Activated T-helper 17 cell treated with anti-CD3 and anti-CD28 coated beads, Interleukin-2, amount 50 U/mL, for 72 hours (primary cell): ENCODE data around the gene POMGNT1. TPM values are rescaled to one million over a fixed set of nuclear protein-coding genes. Genes with fewer than 3 reads are reported as not detected.
A peak's percentile ranks its signal among the peaks of the same experiment; 100 is the strongest.

Experiments
- ATAC-seq: fragments of 150-1000 bp; cut with Tn5 transposase; replicated peaks from 2 replicates; pipeline ENCODE4 v1.10.0; 2021; ENCODE audit warnings: mild to moderate bottlenecking, moderate library complexity
- H3K27ac Mint-ChIP-seq: one replicate; pipeline ENCODE4 v1.8.0; 2022; ENCODE audit warnings: mixed read lengths
- H3K27me3 Mint-ChIP-seq: one replicate; pipeline ENCODE4 v1.8.0; 2022; ENCODE audit warnings: mixed read lengths
- H3K36me3 Mint-ChIP-seq: one replicate; pipeline ENCODE4 v1.8.0; 2022; ENCODE audit warnings: low read depth, mild to moderate bottlenecking, mixed read lengths
- H3K4me1 Mint-ChIP-seq: one replicate; pipeline ENCODE4 v1.8.0; 2022; ENCODE audit warnings: mixed read lengths
- H3K4me3 Mint-ChIP-seq: one replicate; pipeline ENCODE4 v1.8.0; 2022; ENCODE audit warnings: mild to moderate bottlenecking, mixed read lengths
- H3K9me3 Mint-ChIP-seq: one replicate; pipeline ENCODE4 v1.8.0; 2022; ENCODE audit warnings: mixed read lengths
- total RNA-seq, 2 donors: library from RNA; stranded (reverse); gene quantifications; one replicate each; pipeline ENCODE4 v1.2.3, GENCODE V29; 2022

POMGNT1 gene
- total RNA-seq, 2 donors from 2014 or later: 36.0 to 40.6 TPM

GRCh38 chr1:46181343-46182260 lies 16.6 kb downstream of the POMGNT1 start:
- peak overlapping the region; percentile 11 for H3K27ac Mint-ChIP-seq
- no peaks in the 10 kb centered on the region for H3K27me3 Mint-ChIP-seq
- no peaks in the 10 kb centered on the region for H3K9me3 Mint-ChIP-seq
- ATAC-seq: no peak
- H3K4me3 Mint-ChIP-seq: no peak overlapping the region
- no peaks in the 10 kb centered on the region for H3K36me3 Mint-ChIP-seq
- H3K4me1 Mint-ChIP-seq: peaks cover 11% of the 10 kb centered on the region

DNA sequence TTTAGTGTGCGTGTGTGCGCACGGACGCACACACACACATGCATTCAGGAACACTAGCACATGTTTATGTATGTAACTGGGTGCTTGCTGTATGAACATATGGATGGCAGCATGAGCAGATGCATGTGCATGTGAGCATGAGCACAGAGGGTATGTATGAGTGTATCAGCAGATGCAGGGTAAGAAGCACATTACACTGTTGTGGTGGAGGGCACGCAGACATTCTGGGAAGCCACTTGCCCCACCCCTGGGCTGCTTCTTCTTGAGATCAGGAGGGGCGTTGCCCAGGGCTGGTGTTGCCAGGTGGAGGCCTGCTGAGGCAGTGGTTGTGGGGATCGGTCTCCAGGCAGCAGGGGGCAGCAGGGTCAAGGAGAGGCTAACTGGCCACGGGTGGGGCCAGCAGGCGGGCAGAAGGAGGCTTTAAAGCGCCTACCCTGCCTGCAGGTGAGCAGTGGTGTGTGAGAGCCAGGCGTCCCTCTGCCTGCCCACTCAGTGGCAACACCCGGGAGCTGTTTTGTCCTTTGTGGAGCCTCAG lies 18.1 kb downstream of the POMGNT1 start:
- no peak for ATAC-seq
- no peaks in the 10 kb centered on the region for H3K9me3 Mint-ChIP-seq

GRCh38 chr1:46179138-46180081 lies 18.8 kb downstream of the POMGNT1 start:
- no peak overlapping the region for H3K4me3 Mint-ChIP-seq
- H3K36me3 Mint-ChIP-seq: no peaks in the 10 kb centered on the region
- H3K9me3 Mint-ChIP-seq: no peaks in the 10 kb centered on the region
- ATAC-seq: peak; percentile 92
- no peaks in the 10 kb centered on the region for H3K27me3 Mint-ChIP-seq
- H3K4me1 Mint-ChIP-seq: no peaks in the 10 kb centered on the region
- H3K27ac Mint-ChIP-seq: no peak overlapping the region

More for the DNA sequence above, 18.1 kb downstream of the POMGNT1 start:
- Mint-ChIP-seq H3K27me3 (no peaks in the 10 kb centered on the region), H3K4me3 (no peak overlapping the region), H3K36me3 (no peaks in the 10 kb centered on the region), H3K4me1 (peaks cover 3% of the 10 kb centered on the region), H3K27ac (no peak overlapping the region)

DNA sequence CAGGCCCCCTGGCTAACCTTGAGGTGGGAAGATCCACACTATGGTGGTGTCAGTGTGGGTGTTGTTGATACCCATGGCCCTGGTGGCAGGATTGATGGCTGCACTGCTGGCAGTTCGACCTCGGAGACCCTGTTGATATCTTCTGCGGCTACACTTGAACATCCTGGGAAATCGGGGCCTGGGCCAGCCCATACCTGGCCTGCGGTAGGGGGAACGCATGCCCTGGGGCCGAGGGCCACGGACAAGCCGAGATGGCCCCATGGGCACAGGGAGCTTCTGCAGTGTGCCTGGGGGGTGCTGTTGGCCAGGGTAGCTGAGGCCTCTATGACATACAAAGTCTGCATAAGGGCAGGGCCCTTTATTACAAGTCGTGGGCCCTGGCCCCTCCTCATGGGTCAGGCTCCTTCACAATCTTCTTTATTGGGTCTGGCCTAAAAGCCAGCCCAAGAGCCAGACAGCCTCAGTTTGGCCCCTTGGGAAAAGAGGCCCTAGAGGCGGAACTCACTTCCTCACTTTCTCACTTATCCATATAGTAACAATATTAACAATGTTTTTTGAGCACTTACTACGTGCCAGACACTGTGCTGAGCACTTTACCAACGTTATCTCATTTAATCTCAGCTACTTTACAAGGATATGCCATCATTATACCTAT lies 21.9 kb downstream of the POMGNT1 start, which contains the start of gene P3R3URF:
Gene P3R3URF (minus strand): TSS at position 278 of the 655 bp plus-strand sequence. CDS start 17 bp downstream, at position 261.
- ATAC-seq: no peak
- H3K9me3 Mint-ChIP-seq: no peaks in the 10 kb centered on the region

GRCh38 chr1:46175243-46175642 lies 23.0 kb downstream of the POMGNT1 start:
- Mint-ChIP-seq H3K4me1 (no peaks in the 10 kb centered on the region), H3K9me3 (no peaks in the 10 kb centered on the region), H3K27me3 (peaks cover 7% of the 10 kb centered on the region), H3K4me3 (no peak overlapping the region), H3K27ac (no peak overlapping the region), H3K36me3 (no peaks in the 10 kb centered on the region)
- ATAC-seq: peak; percentile 27

More for the DNA sequence above, 21.9 kb downstream of the POMGNT1 start, which contains the start of gene P3R3URF:
- H3K36me3 Mint-ChIP-seq: no peaks in the 10 kb centered on the region
- H3K27ac Mint-ChIP-seq: no peak within 1 kb of the TSS
- no peaks in the 10 kb centered on the region for H3K4me1 Mint-ChIP-seq
- H3K27me3 Mint-ChIP-seq: peaks cover 7% of the 10 kb centered on the region
- H3K4me3 Mint-ChIP-seq: no peak within 1 kb of the TSS

- no peak within 1 kb of the TSS for H3K4me3 Mint-ChIP-seq
- no peaks in the 10 kb centered on the region for H3K36me3 Mint-ChIP-seq
- no peak within 1 kb of the TSS for H3K27ac Mint-ChIP-seq
- H3K27me3 Mint-ChIP-seq: peaks cover 7% of the 10 kb centered on the region
- ATAC-seq: no peak
- H3K4me1 Mint-ChIP-seq: no peaks in the 10 kb centered on the region
- no peaks in the 10 kb centered on the region for H3K9me3 Mint-ChIP-seq
These were observed 23.6 kb downstream of the POMGNT1 start, which contains the start of gene TSPAN1 for GRCh38 chr1:46174448-46175231. Gene TSPAN1, plus strand, starts transcription at chr1:46175087. Its CDS starts 6,021 bp downstream, at chr1:46181108.

DNA sequence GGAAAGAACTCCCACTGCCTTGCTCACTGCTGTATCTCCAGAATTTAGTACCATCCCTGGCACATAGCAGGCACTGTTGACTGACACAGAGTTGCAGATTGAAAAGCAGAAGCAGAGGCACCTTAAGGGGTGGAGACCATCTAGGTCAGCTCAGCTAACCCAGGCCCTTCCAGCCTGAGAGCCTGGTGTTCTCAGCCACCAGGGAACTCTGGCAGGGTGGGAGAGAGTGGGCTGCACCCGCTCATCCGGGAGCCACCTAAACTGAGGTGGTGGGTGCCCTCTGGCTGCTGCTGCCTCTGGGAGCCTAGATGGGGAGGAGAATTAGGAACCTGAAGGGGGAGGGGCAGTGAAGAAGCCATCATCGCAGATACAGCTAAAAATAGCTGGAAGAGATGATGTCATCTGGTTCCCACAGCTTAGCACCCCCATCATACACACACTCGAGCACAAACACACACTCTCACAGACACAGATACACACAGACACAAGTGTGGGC lies 24.8 kb downstream of the POMGNT1 start:
- Mint-ChIP-seq H3K9me3 (no peaks in the 10 kb centered on the region), H3K36me3 (no peaks in the 10 kb centered on the region), H3K27ac (no peak overlapping the region), H3K4me1 (no peaks in the 10 kb centered on the region), H3K4me3 (no peak overlapping the region), H3K27me3 (peaks cover 10% of the 10 kb centered on the region)
- ATAC-seq: no peak

DNA sequence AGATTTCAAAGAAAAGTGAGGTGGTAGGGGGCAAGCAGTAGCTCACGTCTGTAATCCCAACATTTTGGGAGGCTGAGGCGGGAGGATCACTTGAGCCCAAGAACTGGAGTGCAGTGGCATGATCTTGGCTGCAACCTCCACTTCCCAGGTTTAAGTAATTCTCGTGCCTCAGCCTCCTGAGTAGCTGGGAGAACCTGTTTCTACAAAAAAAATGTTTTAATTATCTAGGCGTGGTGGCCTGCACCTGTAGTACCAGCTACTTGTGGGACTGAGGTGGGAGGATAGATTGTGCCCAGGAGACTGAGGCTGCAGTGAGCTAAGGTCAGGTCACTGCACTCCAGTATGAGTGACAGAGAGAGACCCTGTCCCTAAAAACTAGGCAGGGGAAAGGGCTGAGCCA lies 25.9 kb downstream of the POMGNT1 start:
- H3K27ac Mint-ChIP-seq: no peak overlapping the region
- H3K36me3 Mint-ChIP-seq: no peaks in the 10 kb centered on the region
- ATAC-seq: no peak
- no peaks in the 10 kb centered on the region for H3K4me1 Mint-ChIP-seq
- peaks cover 10% of the 10 kb centered on the region for H3K27me3 Mint-ChIP-seq
- H3K9me3 Mint-ChIP-seq: no peaks in the 10 kb centered on the region
- H3K4me3 Mint-ChIP-seq: no peak overlapping the region

DNA sequence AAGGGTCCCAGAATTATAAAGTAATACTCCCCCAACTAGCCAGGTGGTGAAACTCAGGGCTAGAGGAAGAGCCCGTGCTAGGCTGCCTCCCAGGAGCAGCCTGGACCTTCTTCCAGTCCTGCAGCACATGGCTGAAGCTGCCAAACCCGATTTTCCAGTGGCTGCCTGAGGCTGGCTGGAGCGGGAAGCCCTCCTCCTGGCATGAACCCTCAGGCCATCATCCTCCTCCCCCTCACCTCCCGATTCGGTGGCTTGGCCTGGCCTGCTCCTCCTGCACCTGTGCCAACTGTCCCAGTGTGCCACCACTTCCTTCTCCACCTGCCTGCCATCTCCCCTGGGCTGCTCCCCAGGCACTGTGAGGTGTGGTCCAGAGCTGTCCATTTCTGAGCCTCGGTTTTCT lies 26.4 kb downstream of the POMGNT1 start:
- Mint-ChIP-seq H3K9me3 (no peaks in the 10 kb centered on the region), H3K4me1 (no peaks in the 10 kb centered on the region), H3K36me3 (no peaks in the 10 kb centered on the region), H3K4me3 (no peak overlapping the region), H3K27me3 (peaks cover 10% of the 10 kb centered on the region), H3K27ac (no peak overlapping the region)
- ATAC-seq: no peak

DNA sequence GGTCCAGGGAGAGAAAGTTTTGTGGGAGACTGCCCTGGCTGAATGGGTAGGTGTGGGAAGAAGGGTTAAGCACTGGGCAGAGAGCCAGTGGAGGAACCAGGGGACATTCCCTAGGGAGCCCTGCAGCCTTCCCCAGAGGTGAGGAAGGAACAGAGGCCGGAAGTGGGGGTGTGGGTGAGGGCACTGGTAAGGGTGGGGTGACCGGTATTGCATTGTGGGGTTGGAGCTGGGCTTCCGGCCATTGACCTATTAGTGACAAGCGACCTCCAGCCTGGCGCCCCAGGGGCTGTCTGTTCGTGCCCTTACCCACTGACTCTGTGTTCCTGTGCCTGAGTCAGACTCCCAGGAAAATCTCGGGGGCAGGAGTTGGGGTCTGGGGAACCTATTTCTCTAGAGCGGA lies 26.9 kb downstream of the POMGNT1 start:
- Mint-ChIP-seq H3K4me3 (no peak overlapping the region), H3K9me3 (no peaks in the 10 kb centered on the region), H3K4me1 (no peaks in the 10 kb centered on the region), H3K36me3 (no peaks in the 10 kb centered on the region), H3K27ac (no peak overlapping the region), H3K27me3 (peaks cover 10% of the 10 kb centered on the region)
- ATAC-seq: no peak

DNA sequence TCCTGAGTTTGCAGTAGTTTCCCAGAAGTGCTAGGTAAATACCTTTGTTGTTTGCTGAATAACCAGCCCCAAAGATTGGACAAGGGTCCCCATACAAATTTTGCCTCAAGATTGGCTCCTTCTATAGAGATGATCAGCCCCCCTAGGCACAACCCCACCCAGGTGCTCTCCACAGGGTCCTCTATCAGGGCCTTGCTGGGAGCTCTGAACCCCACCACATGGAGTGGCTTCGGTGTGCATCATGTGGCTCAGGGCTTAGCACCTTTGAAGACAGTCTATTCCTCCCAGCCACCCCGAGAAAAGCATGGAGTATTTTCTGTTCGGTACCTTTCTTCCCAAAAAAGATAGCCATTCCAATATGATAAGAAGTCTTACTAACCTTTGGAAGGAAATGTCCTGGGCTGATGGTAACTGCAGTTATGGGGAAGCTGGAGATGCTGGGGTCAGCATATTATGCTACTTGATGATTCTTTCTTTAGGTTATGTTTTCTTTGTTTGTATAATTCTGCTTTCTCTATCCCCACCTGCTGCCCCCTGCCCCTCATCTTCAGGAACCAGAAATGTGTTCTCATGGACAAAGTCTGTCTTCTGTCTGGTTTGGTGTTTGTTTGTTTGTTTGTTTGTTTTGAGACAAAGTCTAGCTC lies 28.3 kb downstream of the POMGNT1 start:
- Mint-ChIP-seq H3K36me3 (no peaks in the 10 kb centered on the region), H3K4me1 (no peaks in the 10 kb centered on the region), H3K9me3 (no peaks in the 10 kb centered on the region), H3K27me3 (peaks cover 10% of the 10 kb centered on the region), H3K27ac (no peak overlapping the region), H3K4me3 (no peak overlapping the region)
- no peak for ATAC-seq

- H3K4me1 Mint-ChIP-seq: no peaks in the 10 kb centered on the region
- no peak overlapping the region for H3K27ac Mint-ChIP-seq
- no peaks in the 10 kb centered on the region for H3K36me3 Mint-ChIP-seq
- H3K27me3 Mint-ChIP-seq: peaks cover 10% of the 10 kb centered on the region
- H3K4me3 Mint-ChIP-seq: peak overlapping the region; percentile 87
- no peaks in the 10 kb centered on the region for H3K9me3 Mint-ChIP-seq
- ATAC-seq: no peak
These were observed 29.8 kb downstream of the POMGNT1 start for GRCh38 chr1:46168477-46168876.
